GM19438 (cell line): Measurements from ENCODE around the gene VDR.

Experiments used
- ATAC-seq: cut with Tn5 transposase; IDR thresholded peaks from one replicate; pipeline ENCODE4 v1.9.1; 2021; ENCODE audit warnings: low read depth; ENCODE audit not compliant: unreplicated experiment

VDR gene

DNA sequence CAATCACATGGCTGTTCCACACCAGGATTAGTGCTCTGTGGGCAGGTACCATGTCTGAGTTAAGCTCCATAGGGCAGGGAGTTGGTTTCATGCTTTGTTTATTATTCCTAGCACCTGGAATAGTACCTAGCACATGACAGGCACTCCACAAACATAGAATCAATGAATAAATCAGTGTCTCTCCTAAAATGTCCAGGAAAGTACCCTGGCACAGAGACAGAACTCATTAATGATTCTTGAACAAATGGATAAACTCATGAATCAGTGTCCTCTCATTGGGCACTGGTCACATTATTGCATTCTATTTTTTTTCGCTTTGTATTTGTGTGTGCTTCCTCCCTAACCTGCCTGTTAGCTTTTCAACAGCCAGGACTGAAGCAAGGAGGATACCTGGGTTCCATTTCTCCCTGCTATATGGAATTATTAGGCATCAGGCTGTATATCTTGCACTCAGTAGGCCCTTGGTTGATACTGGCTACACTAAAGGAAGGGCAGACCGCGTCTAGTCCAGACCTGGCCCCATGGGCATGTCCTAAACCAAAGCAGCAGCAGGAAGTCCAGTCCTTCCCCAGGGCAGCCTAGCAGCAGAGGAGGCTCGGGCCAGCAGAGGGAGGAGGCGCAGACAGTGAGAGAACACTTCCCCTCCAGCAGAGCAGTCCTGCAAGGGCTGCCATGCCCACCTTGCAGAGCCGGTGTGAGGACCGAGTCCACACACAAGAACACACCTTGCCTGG lies 103.5 kb downstream of the VDR start:
- no peak for ATAC-seq

DNA sequence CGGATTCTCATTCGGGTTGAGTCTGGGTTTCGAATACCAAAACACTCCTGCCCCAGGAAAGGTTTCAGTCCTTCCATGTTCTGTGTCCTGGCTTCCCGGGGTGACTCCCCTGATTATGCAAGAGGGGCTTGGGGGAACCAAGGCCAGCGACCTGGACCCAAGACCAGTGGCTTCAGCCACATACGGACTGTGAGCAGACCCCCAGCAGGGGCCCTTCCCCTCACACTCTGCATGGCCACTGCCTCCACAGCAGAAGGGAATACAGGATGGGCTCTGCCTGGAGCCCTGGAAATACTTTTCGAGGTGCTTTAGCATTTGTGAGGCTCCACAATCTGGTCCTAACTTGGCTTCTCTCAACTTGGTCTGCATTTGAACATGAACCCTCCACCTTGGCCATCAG lies 104.2 kb downstream of the VDR start:
- no peak for ATAC-seq

DNA sequence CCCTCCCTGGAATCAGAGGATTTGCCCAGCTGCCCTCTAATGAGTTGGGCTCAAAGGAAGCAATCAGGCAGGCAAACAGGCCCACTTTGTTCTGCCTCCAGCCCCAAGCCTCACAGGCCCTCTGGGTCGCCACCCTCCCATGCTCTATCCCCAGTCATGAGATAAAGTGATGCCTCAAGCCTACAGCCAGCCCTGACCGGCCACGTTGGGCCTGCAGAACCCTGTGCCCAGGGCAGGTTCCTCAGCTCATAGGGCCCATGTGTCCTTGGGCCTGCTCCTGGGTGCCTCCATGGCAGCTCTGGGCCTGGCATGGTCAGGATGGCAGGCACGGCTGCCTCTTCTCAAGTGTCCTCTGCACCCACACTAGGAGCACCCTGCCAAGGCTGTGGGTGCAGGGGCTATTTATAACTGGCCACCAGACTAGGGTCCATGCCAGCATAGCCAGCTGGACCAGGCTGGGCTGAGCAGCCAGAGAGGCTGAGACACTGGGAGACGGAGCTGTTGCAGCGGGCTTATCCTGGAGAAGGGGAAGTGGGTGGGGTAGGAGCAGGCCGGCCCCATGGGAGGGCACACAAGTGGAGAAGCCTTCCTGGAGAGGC lies 105.3 kb downstream of the VDR start:
- ATAC-seq: no peak

DNA sequence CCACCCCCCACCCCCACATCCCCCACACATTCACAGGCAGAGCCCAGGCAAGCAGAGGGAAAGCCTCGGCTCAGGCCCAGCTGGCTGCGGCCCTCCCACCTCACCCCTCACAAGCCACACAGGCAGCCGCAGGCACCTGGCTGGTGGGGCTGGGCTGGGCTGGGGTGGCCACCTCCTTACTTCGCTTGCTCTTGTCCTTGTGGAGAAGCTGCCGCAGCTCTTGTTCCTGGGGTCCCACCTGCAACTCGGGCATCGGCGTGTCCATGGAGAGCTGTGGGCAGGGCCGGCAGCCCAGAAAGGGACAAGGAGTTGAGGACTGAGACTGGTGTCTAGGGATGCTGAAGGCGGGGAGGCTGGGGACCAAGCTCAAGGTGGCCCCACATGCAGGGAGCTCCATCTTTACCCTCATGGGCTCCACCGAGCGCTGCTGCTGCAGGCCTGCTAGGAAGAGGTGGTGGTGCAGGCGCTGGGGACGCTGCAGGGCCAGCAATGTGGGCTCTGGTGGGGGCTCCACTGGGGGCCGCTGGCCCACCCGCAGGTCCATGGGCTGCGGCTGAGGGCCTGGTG lies 106.3 kb downstream of the VDR start:
- ATAC-seq: no peak

DNA sequence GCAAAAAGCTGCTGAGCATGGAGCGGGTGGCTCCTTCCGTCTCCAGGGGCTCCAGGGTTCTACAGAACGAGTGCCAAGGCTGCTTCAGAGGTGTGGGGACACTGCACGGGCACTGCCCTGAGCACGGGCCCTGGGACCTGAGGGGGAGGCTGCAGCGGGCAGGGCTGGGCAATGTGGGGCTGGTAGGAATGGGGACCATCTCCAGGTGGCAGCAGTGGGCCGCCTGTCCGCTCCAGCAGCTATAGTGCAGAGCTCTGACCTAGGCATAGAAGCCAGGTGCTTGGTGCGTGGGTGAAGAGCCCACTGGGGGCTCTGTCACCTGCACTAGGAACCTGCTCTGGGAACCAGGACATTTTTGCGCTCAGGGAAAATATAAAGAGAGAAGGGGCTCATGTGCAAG lies 107.4 kb downstream of the VDR start:
- ATAC-seq: peak; percentile 78

DNA sequence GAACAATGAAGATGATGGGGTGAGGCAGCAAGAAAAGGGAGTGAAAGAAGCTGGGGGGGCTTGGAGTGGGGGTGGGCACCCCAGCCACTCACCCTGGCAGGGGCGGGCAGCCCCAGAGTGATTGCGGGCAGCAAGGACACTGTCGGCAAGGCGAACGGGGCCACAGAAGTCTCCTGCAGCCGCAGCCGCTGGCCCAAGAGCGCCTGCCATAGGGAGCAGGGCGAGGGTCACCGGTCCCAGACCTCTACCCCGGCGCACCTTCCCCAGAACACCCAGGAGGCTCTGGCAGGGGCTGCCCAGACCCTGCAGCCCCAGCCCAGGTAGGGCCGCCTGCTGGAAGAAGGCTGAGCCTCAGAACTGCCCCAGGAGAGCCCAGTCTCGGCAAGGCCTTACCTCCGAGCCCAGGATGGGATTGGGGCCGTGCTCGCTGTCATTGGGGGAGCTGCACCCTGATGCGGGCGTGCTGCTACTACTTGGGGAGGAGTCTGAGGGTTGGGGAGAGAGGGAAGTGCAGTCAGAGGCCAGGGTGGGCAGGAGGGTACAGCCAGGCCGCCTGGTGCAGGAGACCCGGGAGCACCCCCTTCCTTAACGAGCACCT lies 108.9 kb downstream of the VDR start:
- ATAC-seq: no peak

DNA sequence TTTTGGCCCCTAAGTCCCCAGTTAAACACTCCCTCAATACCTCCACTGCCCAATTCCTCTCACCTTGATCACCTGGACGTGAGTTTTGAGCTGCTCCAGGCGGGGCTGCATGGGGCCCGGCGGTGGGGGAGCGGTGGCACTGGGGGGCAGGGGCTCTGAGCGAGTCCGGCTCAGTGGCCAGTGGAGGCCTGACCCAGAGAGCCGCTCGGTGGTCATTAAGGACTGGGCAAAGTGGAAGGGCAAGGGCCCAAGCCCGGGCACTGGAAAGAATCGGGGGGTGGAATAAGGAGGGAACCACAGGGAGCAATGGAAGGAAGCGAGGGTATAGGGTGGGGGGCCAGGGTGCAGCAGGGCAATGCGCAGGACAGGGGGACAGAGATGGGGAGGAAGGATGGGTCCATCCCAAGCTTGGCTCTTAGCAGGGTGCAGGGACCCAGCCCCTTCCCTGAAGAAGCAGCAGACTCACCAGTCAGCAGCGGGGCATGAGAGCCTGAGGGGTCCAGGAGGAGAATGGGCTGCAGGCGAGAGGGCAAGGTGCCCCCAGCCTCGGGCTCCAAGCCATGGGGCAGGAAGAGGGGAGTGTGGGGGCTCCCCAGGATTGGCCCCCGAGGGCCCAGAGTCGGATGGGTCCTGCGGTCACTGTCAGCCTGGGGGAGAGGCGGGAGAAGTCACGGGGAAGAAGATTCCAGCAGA lies 109.5 kb downstream of the VDR start:
- ATAC-seq: no peak

DNA sequence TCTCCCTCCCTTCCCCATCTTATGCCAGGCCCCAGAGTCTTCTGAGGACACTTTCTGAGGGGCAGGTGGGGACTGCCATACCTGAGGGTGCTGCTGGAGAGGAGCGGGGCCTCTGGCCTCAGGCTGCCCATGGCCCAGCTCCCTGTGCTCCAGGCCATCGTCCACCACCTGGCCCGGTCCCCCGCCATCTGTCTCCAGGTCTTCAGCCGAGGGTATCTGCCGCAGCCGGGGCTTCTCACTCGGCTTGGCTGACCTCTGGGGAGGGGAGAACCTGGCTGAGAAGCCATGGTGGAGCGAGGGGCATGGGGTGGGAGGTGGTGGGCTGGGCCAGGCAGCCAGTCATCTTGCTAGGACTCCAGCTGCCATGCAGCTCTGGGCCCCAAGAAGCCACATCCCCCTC lies 110.1 kb downstream of the VDR start:
- no peak for ATAC-seq

DNA sequence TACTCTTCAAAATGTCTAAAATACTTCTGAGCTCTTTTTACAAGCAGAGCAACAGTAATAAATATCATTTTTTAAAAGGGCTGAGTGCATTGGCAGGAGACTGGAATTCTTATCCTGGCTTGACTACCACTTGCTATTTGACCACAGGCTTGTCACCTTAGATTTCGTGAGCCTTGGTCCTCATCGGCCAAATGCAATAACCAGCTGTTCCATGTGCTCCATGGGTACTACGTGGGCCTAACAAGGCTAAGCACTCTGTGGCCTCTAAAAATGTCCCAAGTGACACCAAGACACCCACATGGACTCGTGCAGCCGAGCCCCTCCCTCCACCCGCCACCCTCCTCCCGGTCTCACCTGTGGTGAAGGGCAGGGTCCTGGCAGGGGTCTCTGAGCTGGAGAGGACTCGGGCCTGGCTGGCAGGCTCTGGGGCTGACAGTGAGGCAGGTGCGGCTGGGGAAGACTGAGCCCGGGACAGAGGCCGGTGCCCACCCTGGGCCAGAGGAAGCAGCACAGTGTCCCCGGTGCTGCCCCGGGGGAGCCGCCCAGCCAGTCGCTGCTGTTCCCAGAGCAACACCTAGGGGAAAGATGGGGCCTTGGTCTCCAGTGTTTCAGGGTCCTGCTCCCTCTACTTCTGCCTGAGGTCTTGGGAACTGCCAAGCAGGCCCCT lies 111.6 kb downstream of the VDR start:
- ATAC-seq: no peak

DNA sequence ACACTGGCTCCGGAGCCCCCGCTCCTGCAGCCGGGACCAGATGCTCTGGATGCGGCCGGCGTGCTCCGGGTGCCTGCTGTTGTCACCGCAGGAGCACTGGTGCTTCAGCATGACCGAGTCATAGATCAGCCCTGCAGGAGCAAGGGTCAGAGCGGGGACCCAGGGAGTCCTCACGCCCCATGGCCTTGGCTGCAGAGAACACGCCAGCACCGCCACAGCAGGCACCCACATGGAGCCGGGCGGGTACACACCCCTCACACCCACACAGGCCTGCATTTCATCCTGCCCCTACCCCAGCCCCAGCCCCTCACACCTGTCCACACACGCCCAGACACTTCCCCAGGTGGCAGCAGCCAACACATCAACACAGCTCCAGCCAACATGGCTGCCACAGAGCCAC lies 112.9 kb downstream of the VDR start:
- ATAC-seq: no peak
